Parathyroid adenoma (tissue), 2 donors: ENCODE measurements around the gene CREB3.

Experiments
- H2AFZ ChIP-seq: fragments of 300-600 bp; sonication (generic); one replicate; pipeline ENCODE4 v1.7.0; 2017; ENCODE audit warnings: antibody characterized with exemption, mild to moderate bottlenecking
- H3K27ac ChIP-seq: fragments of 300-600 bp; sonication (generic); one replicate; pipeline ENCODE4 v1.7.0; 2017
- H3K27me3 ChIP-seq: fragments of 300-600 bp; sonication (generic); one replicate; pipeline ENCODE4 v1.7.0; 2017; ENCODE audit warnings: low read length; ENCODE audit not compliant: control insufficient read depth, insufficient read depth
- H3K36me3 ChIP-seq: fragments of 300-600 bp; sonication (generic); one replicate; pipeline ENCODE4 v1.7.0; 2017; ENCODE audit warnings: low read length; ENCODE audit not compliant: control insufficient read depth, insufficient read depth
- H3K4me1 ChIP-seq: fragments of 300-600 bp; sonication (generic); one replicate; pipeline ENCODE4 v1.7.0; 2017; ENCODE audit warnings: control low read depth
- H3K4me2 ChIP-seq: fragments of 300-600 bp; sonication (generic); one replicate; pipeline ENCODE4 v1.7.0; 2017; ENCODE audit warnings: low read length
- H3K4me3 ChIP-seq: fragments of 300-600 bp; sonication (generic); one replicate; pipeline ENCODE4 v1.7.0; 2017; ENCODE audit warnings: low read depth, low read length
- H3K79me2 ChIP-seq: fragments of 300-600 bp; sonication (generic); one replicate; pipeline ENCODE4 v1.7.0; 2017; ENCODE audit warnings: control low read depth
- H3K9ac ChIP-seq: fragments of 300-600 bp; sonication (generic); one replicate; pipeline ENCODE4 v1.7.0; 2017; ENCODE audit warnings: mild to moderate bottlenecking
- H3K9me3 ChIP-seq: fragments of 300-600 bp; sonication (generic); one replicate; pipeline ENCODE4 v1.7.0; 2017; ENCODE audit warnings: low read length; ENCODE audit not compliant: control insufficient read depth
- TF ChIP-seq, protein P1 (sequence below): fragments of 300-600 bp; sonication (generic); IDR thresholded peaks from one replicate; pipeline ENCODE4 v1.7.0; 2017; ENCODE audit warnings: antibody characterized with exemption, mild to moderate bottlenecking
- donor health status: primary hyperparathyroidism.

The CREB3 gene

DNA sequence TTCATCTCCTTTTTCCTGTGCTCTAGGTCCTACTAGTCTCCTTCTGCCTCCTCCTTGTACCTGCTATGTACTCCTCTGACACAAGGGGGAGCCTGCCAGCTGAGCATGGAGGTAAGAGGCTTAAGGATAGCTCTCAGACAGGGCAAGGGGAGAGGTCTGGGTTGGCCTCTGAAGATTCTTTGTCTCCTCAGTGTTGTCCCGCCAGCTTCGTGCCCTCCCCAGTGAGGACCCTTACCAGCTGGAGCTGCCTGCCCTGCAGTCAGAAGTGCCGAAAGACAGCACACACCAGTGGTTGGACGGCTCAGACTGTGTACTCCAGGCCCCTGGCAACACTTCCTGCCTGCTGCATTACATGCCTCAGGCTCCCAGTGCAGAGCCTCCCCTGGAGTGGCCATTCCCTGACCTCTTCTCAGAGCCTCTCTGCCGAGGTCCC is 3.8 kb downstream of the CREB3 start:
- Histone ChIP-seq H2AFZ (no peak overlapping the region), H3K9ac (no peak overlapping the region), H3K79me2 (peaks cover 5% of the 10 kb centered on the region), H3K9me3 (no peaks in the 10 kb centered on the region), H3K4me3 (no peak overlapping the region), H3K36me3 (no peaks in the 10 kb centered on the region), H3K27me3 (no peaks in the 10 kb centered on the region), H3K4me1 (peaks cover 7% of the 10 kb centered on the region), H3K27ac (no peak overlapping the region), H3K4me2 (no peak overlapping the region)
- TF ChIP-seq, protein P1, sequence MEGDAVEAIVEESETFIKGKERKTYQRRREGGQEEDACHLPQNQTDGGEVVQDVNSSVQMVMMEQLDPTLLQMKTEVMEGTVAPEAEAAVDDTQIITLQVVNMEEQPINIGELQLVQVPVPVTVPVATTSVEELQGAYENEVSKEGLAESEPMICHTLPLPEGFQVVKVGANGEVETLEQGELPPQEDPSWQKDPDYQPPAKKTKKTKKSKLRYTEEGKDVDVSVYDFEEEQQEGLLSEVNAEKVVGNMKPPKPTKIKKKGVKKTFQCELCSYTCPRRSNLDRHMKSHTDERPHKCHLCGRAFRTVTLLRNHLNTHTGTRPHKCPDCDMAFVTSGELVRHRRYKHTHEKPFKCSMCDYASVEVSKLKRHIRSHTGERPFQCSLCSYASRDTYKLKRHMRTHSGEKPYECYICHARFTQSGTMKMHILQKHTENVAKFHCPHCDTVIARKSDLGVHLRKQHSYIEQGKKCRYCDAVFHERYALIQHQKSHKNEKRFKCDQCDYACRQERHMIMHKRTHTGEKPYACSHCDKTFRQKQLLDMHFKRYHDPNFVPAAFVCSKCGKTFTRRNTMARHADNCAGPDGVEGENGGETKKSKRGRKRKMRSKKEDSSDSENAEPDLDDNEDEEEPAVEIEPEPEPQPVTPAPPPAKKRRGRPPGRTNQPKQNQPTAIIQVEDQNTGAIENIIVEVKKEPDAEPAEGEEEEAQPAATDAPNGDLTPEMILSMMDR: peak; percentile 62

DNA sequence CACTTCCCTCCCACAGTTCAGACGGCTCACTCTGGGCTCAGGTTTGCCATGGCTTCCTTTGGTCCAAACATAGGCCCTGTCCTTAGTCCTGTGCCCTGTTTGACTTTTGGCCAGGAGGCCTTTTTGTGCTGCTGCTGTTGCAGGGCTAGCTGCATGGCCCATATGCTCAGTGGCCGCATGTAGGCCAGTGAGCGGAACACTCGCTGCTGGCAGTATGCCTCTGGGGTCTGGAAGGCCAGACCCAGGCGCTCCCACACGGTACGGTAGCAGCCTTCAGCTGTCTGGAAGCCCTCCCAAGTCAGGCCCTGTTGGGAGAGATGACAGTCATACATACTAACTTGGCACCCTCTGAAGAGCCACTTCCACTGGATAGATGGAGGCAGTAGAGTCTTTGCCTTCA is 4.7 kb downstream of the CREB3 start:
- H3K27ac ChIP-seq: no peak overlapping the region

GRCh38 chr9:35738186-35738585 is 5.7 kb downstream of the CREB3 start:
- TF ChIP-seq, protein P1: no peak
- no peak overlapping the region for H3K4me3 ChIP-seq
- no peaks in the 10 kb centered on the region for H3K79me2 ChIP-seq
- peaks cover 4% of the 10 kb centered on the region for H3K4me1 ChIP-seq
- H2AFZ ChIP-seq: no peak overlapping the region
- no peaks in the 10 kb centered on the region for H3K27me3 ChIP-seq
- no peak overlapping the region for H3K9ac ChIP-seq
- no peak overlapping the region for H3K4me2 ChIP-seq
- no peak overlapping the region for H3K27ac ChIP-seq
- no peaks in the 10 kb centered on the region for H3K9me3 ChIP-seq
- no peaks in the 10 kb centered on the region for H3K36me3 ChIP-seq

More for the DNA sequence above, 4.7 kb downstream of the CREB3 start:
- H3K4me3 ChIP-seq: no peak overlapping the region
- no peaks in the 10 kb centered on the region for H3K36me3 ChIP-seq
- H3K27me3 ChIP-seq: no peaks in the 10 kb centered on the region
- TF ChIP-seq, protein P1: no peak
- H3K9me3 ChIP-seq: no peaks in the 10 kb centered on the region
- no peak overlapping the region for H3K9ac ChIP-seq
- H2AFZ ChIP-seq: no peak overlapping the region
- no peak overlapping the region for H3K4me2 ChIP-seq
- peaks cover 7% of the 10 kb centered on the region for H3K4me1 ChIP-seq
- no peaks in the 10 kb centered on the region for H3K79me2 ChIP-seq

- Histone ChIP-seq H3K36me3 (no peaks in the 10 kb centered on the region), H3K27me3 (no peaks in the 10 kb centered on the region), H3K4me2 (no peak overlapping the region), H3K4me3 (no peak overlapping the region), H3K9me3 (no peaks in the 10 kb centered on the region), H3K4me1 (no peaks in the 10 kb centered on the region), H3K27ac (no peak overlapping the region), H3K79me2 (no peaks in the 10 kb centered on the region), H3K9ac (no peak overlapping the region), H2AFZ (no peak overlapping the region)
- TF ChIP-seq, protein P1: no peak
These were observed 6.5 kb downstream of the CREB3 start for GRCh38 chr9:35738924-35739323.

DNA sequence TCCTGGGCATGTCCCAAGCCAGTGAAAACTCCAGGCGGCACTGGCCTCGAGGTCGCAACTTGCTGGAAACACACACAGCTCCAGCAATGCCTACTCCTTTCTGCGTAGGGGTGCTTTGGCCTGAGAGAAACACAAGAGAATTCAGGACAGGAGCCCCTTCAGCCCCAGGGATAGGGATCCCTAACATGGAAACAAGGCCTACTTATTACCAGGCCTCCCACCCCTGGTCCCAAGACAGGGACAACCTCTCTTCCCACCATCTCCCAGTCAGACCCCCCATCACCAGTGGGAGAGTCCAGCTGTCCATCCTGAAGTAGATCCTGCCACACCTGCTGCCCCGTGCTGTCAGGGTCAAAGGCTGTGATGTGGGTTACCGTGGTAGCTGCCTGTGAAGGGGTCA is 7.8 kb downstream of the CREB3 start:
- Histone ChIP-seq H2AFZ (no peak overlapping the region), H3K4me2 (no peak overlapping the region), H3K9ac (no peak overlapping the region), H3K9me3 (no peaks in the 10 kb centered on the region), H3K27ac (no peak overlapping the region), H3K79me2 (no peaks in the 10 kb centered on the region), H3K36me3 (no peaks in the 10 kb centered on the region), H3K4me3 (no peak overlapping the region), H3K4me1 (no peaks in the 10 kb centered on the region), H3K27me3 (no peaks in the 10 kb centered on the region)
- TF ChIP-seq, protein P1: no peak
